Lower leg skin (tissue), 3 donors: ENCODE results near the gene NOP9.

Experiments used
- CTCF ChIP-seq, 3 donors: fragments of 450-650 bp; IDR thresholded peaks; one replicate each; pipeline ENCODE4 v1.5.1; 2016; ENCODE audit warnings: antibody characterized with exemption in 3 of 3, mild to moderate bottlenecking in 3 of 3, moderate library complexity in 2 of 3
- POLR2A ChIP-seq, 2 donors: fragments of 450-650 bp; IDR thresholded peaks; one replicate each; pipeline ENCODE4 v1.6.1; 2016 to 2017; ENCODE audit warnings: antibody characterized with exemption in 2 of 2, mild to moderate bottlenecking in 1 of 2, moderate library complexity in 1 of 2

- no peak for TF ChIP-seq CTCF (IDR thresholded peaks at IDR 0.05)
- TF ChIP-seq POLR2A (IDR thresholded peaks at IDR 0.05), result no peak
Observed at GRCh38 chr14:24296341-24297157, 3.1 kb upstream of the NOP9 start.
